HG02798 (cell line): ENCODE measurements around the gene OXNAD1.
A peak's percentile ranks its signal among the peaks of the same experiment; 100 is the strongest.
"Not testable (repeated sequence)": the region's sequence is repeated elsewhere in the genome, so short reads cannot be mapped to it uniquely, and the experiment has no call there.

Source experiments
- ATAC-seq: cut with Tn5 transposase; IDR thresholded peaks from one replicate; pipeline ENCODE4 v1.9.1; 2021; ENCODE audit warnings: mild to moderate bottlenecking; ENCODE audit not compliant: unreplicated experiment, poor library complexity

The OXNAD1 gene

GRCh38 chr3:16301507-16301906 lies 36.5 kb downstream of the OXNAD1 start:
- no peak for ATAC-seq

DNA sequence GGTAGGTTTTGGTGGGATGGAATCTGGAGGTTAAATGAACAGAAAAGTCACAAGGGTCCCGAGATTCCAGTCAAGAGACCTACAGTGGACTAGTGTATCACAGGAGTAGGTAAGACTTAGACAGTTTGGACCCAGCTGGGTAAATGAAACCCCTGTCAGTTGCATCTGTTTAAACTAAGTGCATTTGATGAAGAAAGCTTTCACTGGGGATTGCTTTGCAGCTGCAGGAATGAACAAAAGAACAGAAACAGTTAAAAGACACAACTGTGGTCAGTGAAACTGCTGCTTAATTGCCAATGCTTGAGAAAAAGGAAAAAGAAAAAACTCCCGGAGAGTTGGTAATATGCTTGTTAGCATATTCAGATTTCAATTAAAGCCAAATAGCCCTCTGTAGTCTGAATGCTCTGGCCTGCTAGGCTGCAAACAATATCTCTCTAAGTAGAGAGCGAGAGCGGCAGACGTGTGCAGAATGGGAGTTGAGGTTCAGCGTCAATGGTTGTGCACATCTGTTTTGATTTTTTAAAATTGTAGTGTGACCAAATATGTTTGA lies 37.1 kb downstream of the OXNAD1 start:
- ATAC-seq: no peak

DNA sequence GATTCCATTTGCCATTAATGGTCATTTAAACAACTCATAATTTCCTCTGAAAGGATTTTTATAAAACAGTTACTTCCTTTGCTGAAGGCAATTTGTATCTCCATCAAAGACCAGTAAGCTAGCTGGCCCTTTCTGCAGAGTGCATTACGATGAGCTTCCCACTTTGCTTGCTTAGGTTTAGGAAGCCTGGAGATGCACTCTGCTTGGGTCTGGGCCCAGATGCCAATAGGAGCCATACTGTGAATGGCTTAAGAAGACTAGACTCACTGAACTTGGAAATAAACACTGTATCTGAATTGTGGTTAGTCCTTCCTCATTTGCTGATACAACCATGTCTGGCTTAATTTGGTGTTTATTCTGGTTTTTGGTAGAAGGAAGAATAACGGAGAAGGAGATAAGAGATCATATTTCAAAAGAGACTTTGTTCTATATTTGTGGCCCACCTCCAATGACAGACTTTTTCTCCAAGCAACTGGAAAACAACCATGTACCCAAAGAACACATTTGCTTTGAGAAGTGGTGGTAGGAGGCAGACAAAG lies 38.1 kb downstream of the OXNAD1 start:
- no peak for ATAC-seq

GRCh38 chr3:16304061-16305010 lies 39.3 kb downstream of the OXNAD1 start:
- no peak for ATAC-seq

- ATAC-seq: no peak
Observed at GRCh38 chr3:16305111-16305541, 40.1 kb downstream of the OXNAD1 start.

- no peak for ATAC-seq
Observed at GRCh38 chr3:16307832-16308531, 43.0 kb downstream of the OXNAD1 start.

- no peak for ATAC-seq
Observed at GRCh38 chr3:16308727-16309126, 43.7 kb downstream of the OXNAD1 start.

- ATAC-seq: peak; percentile 84
Observed at GRCh38 chr3:16309558-16309957, 44.5 kb downstream of the OXNAD1 start.

- ATAC-seq: not testable (repeated sequence)
Observed at GRCh38 chr3:16310486-16310885, 45.5 kb downstream of the OXNAD1 start.

GRCh38 chr3:16311960-16312451 lies 47.0 kb downstream of the OXNAD1 start:
- ATAC-seq: peak; percentile 58

DNA sequence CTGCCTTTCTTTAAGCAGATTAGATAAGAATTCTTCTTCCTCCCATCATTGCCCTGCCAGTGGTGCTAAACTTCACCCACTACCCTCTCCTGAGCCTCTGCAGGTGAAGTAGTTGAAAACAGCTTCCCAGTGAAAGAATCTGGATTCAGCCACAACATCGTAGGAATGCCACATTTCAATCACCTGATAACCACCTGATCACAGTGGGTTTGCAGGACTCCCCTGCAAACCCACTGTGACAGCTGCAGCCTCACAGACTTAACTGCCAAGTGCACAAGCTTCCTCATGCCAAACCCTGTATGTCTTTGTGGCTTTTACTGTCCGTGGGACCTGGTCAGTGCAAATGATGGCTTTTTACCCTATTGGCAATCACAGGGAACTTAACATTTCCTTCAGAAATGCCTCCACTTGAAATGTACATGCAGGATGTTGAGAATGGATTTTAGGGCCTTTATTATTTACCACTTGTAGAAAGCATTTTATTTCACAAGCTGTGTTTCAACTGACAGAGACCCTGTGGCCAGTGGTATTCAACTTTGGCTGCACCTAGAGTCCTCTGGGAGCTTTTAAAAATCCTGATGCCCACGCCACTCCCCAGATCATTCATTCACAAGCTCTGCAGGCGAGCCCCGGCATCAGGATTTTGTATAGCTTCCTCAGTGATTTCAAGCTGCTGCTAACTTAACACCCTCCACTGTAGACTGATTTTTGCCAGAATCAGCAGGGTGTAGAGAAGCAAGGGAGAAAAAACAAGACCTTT lies 49.1 kb downstream of the OXNAD1 start:
- ATAC-seq: no peak

- ATAC-seq: no peak
Observed at GRCh38 chr3:16315623-16316022, 50.6 kb downstream of the OXNAD1 start.

DNA sequence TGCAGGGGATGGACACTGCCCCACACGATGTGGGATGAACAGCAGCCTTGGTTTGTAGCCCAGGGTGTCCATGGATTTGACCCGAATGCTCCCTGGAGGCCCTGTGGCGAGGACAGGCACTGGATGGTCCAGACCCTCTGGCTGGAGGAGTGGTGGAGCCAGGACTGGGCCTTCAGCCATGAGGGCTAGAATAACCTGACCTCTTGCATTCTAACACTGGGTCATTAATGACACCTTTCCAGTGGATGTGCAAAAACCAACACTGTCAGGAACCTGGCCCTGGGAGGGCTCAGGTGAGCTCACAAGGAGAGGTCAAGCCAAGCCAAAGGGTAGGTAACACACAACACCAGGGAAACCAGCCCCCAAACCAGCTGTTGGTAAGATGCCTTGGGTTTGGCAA lies 51.4 kb downstream of the OXNAD1 start:
- ATAC-seq: no peak

GRCh38 chr3:16316847-16317560 lies 52.0 kb downstream of the OXNAD1 start:
- no peak for ATAC-seq

GRCh38 chr3:16317561-16317945 lies 52.5 kb downstream of the OXNAD1 start:
- ATAC-seq: no peak

GRCh38 chr3:16318176-16318575 lies 53.2 kb downstream of the OXNAD1 start:
- ATAC-seq: no peak

GRCh38 chr3:16319307-16319706 lies 54.3 kb downstream of the OXNAD1 start:
- no peak for ATAC-seq

GRCh38 chr3:16319723-16320122 lies 54.7 kb downstream of the OXNAD1 start:
- no peak for ATAC-seq

DNA sequence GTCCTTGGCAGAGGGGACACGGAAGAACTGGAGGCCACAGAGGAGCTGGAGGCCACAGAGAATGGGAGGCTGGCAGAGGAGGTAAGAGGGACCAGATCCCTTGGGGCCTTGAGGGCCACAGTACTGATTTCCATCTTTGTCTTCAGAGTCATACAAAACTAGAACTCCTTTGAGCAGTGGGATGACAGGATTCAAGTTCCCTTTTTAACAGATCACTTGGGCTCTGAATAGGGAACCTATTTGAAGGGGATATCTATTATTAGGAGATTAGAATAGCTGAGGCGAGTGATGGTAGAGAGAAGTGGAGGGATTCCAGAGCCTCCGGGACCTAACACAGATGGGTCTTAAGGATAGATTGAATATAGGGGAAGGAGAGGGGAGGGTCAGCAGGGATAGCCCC lies 55.7 kb downstream of the OXNAD1 start:
- no peak for ATAC-seq
